ENCODE data around the gene CLEC10A.

- TF ChIP-seq, protein P1, sequence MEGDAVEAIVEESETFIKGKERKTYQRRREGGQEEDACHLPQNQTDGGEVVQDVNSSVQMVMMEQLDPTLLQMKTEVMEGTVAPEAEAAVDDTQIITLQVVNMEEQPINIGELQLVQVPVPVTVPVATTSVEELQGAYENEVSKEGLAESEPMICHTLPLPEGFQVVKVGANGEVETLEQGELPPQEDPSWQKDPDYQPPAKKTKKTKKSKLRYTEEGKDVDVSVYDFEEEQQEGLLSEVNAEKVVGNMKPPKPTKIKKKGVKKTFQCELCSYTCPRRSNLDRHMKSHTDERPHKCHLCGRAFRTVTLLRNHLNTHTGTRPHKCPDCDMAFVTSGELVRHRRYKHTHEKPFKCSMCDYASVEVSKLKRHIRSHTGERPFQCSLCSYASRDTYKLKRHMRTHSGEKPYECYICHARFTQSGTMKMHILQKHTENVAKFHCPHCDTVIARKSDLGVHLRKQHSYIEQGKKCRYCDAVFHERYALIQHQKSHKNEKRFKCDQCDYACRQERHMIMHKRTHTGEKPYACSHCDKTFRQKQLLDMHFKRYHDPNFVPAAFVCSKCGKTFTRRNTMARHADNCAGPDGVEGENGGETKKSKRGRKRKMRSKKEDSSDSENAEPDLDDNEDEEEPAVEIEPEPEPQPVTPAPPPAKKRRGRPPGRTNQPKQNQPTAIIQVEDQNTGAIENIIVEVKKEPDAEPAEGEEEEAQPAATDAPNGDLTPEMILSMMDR (IDR thresholded peaks at IDR 0.05) = no peak
- no peak for TF ChIP-seq POLR2A (IDR thresholded peaks at IDR 0.05)
These were observed 17.9 kb upstream of the CLEC10A start for GRCh38 chr17:7097940-7098339.

All from thyroid gland (tissue), 4 donors.